ENCODE results near the gene DOP1A. TPM values are rescaled to one million over a fixed set of nuclear protein-coding genes. Genes with fewer than 3 reads are reported as not detected.
"Not testable (repeated sequence)": the region's sequence is repeated elsewhere in the genome, so short reads cannot be mapped to it uniquely, and the experiment has no call there.

DOP1A gene
- total RNA-seq, 4 donors from 2014 or later, result 32.8 to 48.1 (median 36.0) TPM

DNA sequence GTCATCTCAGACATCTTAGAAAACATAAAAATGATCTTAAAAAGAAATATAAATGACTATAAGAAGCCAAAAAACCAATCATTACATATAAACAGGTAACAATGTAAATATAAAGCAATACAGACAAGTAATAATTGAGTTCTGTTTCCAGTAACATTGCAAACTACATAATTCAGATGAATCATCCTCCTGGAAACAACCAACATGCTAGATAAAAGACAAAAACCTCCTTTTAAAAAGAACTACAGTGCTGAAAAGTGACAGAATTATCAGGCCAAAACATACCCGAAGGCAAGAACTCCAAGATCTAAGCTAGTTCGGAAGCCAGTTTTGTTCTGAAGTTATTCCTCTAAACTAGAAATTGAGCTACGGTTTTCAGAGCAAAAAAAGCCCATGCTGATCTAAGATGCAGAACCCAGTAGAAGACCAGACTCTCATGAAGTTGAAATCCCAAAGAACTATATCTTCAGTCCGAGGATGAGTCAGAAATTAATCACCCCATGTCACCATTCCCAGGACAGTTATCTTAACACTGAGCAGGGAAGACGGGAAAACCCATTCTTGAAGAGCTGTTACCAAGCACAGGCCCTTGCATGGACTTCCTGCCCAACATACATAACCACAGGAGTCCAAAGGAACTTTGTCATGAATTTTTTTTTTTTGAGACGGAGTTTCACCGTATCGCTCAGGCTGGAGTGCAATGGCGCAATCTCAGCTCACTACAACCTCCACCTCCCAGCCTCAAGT is 115.8 kb downstream of the DOP1A start:
- no peak overlapping the region for H3K27ac ChIP-seq

GRCh38 chr6:83185096-83185495 is 117.6 kb downstream of the DOP1A start:
- ATAC-seq, result no peak
- no peak overlapping the region for H3K27ac ChIP-seq
- 75 to 82% methylated on average over 2 of the region's 2 CpGs for WGBS, 2 donors (ENCODE audit: low coverage in 1 of 2)
- H3K27me3 ChIP-seq, result no peaks in the 10 kb centered on the region
- H3K9me3 ChIP-seq, result no peaks in the 10 kb centered on the region
- peaks cover 0 to 86% of the 10 kb centered on the region in 2 donors for H3K36me3 ChIP-seq
- TF ChIP-seq, protein P1, sequence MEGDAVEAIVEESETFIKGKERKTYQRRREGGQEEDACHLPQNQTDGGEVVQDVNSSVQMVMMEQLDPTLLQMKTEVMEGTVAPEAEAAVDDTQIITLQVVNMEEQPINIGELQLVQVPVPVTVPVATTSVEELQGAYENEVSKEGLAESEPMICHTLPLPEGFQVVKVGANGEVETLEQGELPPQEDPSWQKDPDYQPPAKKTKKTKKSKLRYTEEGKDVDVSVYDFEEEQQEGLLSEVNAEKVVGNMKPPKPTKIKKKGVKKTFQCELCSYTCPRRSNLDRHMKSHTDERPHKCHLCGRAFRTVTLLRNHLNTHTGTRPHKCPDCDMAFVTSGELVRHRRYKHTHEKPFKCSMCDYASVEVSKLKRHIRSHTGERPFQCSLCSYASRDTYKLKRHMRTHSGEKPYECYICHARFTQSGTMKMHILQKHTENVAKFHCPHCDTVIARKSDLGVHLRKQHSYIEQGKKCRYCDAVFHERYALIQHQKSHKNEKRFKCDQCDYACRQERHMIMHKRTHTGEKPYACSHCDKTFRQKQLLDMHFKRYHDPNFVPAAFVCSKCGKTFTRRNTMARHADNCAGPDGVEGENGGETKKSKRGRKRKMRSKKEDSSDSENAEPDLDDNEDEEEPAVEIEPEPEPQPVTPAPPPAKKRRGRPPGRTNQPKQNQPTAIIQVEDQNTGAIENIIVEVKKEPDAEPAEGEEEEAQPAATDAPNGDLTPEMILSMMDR (IDR thresholded peaks at IDR 0.05), result no peak
- TF ChIP-seq EP300 (IDR thresholded peaks at IDR 0.05), result no peak
- TF ChIP-seq POLR2AphosphoS5 (IDR thresholded peaks at IDR 0.05), result no peak
- TF ChIP-seq POLR2A (IDR thresholded peaks at IDR 0.05), result no peak
- no peaks in the 10 kb centered on the region for H3K4me1 ChIP-seq
- H3K4me3 ChIP-seq, result no peak overlapping the region

More for the DNA sequence above, 115.8 kb downstream of the DOP1A start:
- TF ChIP-seq, protein P1 (IDR thresholded peaks at IDR 0.05), result no peak
- no peak for TF ChIP-seq POLR2A (IDR thresholded peaks at IDR 0.05)
- ATAC-seq, result peak; percentile 25
- H3K36me3 ChIP-seq, result peaks cover 0 to 95% of the 10 kb centered on the region in 2 donors
- H3K4me1 ChIP-seq, result no peaks in the 10 kb centered on the region
- WGBS, 2 donors (ENCODE audit: low coverage in 1 of 2), result 59 to 68% methylated on average over 5 to 8 of the region's 9 CpGs
- no peaks in the 10 kb centered on the region for H3K9me3 ChIP-seq
- H3K4me3 ChIP-seq, result no peak overlapping the region
- no peaks in the 10 kb centered on the region for H3K27me3 ChIP-seq

GRCh38 chr6:83188501-83188900 is 121.0 kb downstream of the DOP1A start:
- Histone ChIP-seq H3K27me3 (no peaks in the 10 kb centered on the region), H3K4me3 (no peak overlapping the region), H3K36me3 (peaks cover 0 to 52% of the 10 kb centered on the region in 2 donors), H3K4me1 (peaks cover 0 to 22% (median 4%) of the 10 kb centered on the region in 3 donors), H3K9me3 (no peaks in the 10 kb centered on the region), H3K27ac (no peak overlapping the region)
- WGBS, 2 donors (ENCODE audit: low coverage in 1 of 2), result 77 to 79% methylated on average over 2 to 3 of the region's 3 CpGs
- TF ChIP-seq, protein P1 (IDR thresholded peaks at IDR 0.05), result no peak
- TF ChIP-seq POLR2A (IDR thresholded peaks at IDR 0.05) (no peak), POLR2AphosphoS5 (IDR thresholded peaks at IDR 0.05) (no peak), EP300 (IDR thresholded peaks at IDR 0.05) (no peak)
- no peak for ATAC-seq

GRCh38 chr6:83190626-83191025 is 123.2 kb downstream of the DOP1A start:
- Histone ChIP-seq H3K27ac (no peak overlapping the region), H3K4me3 (no peak overlapping the region), H3K27me3 (no peaks in the 10 kb centered on the region), H3K9me3 (no peaks in the 10 kb centered on the region), H3K4me1 (peaks cover 0 to 37% (median 4%) of the 10 kb centered on the region in 3 donors), H3K36me3 (peaks cover 0 to 35% of the 10 kb centered on the region in 2 donors)
- 81 to 84% methylated on average over 6 of the region's 6 CpGs for WGBS, 2 donors (ENCODE audit: low coverage in 1 of 2)
- no peak for ATAC-seq
- TF ChIP-seq POLR2A (IDR thresholded peaks at IDR 0.05) (no peak), POLR2AphosphoS5 (IDR thresholded peaks at IDR 0.05) (no peak), EP300 (IDR thresholded peaks at IDR 0.05) (no peak)
- TF ChIP-seq, protein P1 (IDR thresholded peaks at IDR 0.05), result no peak

GRCh38 chr6:83191974-83192373 is 124.5 kb downstream of the DOP1A start:
- not testable (repeated sequence) for H3K9me3 ChIP-seq, H3K27me3 ChIP-seq, ATAC-seq, H3K27ac ChIP-seq
- Histone ChIP-seq H3K4me3 (peak overlapping the region; percentile 52 to 71), H3K36me3 (peaks cover 0 to 35% of the 10 kb centered on the region in 2 donors), H3K4me1 (peaks cover 0 to 37% (median 4%) of the 10 kb centered on the region in 3 donors)
- 90 to 92% methylated on average over 8 to 14 of the region's 18 CpGs for WGBS, 2 donors (ENCODE audit: low coverage in 1 of 2)

Measured in gastroesophageal sphincter (tissue), 4 donors.